GM12878 (cell line): Measurements from ENCODE around the gene ARHGEF1.

Experiments used
- E4F1 ChIP-seq: fragments of 450-650 bp; IDR thresholded peaks from 2 replicates; pipeline ENCODE4 v1.6.1; 2018; ENCODE audit warnings: borderline replicate concordance, mild to moderate bottlenecking; ENCODE audit not compliant: partially characterized antibody
- RAD21 ChIP-seq: IDR thresholded peaks from 2 replicates; pipeline ENCODE4 v1.6.1; 2011; ENCODE audit warnings: mild to moderate bottlenecking, low read depth, low read length, moderate library complexity; ENCODE audit not compliant: insufficient read depth

- TF ChIP-seq RAD21 (peak; percentile 97), E4F1 (no peak)
These were observed 68.7 kb downstream of the ARHGEF1 start for GRCh38 chr19:41951686-41952172.
